ENCODE data around the gene CALML3.
A peak's percentile ranks its signal among the peaks of the same experiment; 100 is the strongest.
"Not testable (repeated sequence)": the region's sequence is repeated elsewhere in the genome, so short reads cannot be mapped to it uniquely, and the experiment has no call there.

The CALML3 gene

DNA sequence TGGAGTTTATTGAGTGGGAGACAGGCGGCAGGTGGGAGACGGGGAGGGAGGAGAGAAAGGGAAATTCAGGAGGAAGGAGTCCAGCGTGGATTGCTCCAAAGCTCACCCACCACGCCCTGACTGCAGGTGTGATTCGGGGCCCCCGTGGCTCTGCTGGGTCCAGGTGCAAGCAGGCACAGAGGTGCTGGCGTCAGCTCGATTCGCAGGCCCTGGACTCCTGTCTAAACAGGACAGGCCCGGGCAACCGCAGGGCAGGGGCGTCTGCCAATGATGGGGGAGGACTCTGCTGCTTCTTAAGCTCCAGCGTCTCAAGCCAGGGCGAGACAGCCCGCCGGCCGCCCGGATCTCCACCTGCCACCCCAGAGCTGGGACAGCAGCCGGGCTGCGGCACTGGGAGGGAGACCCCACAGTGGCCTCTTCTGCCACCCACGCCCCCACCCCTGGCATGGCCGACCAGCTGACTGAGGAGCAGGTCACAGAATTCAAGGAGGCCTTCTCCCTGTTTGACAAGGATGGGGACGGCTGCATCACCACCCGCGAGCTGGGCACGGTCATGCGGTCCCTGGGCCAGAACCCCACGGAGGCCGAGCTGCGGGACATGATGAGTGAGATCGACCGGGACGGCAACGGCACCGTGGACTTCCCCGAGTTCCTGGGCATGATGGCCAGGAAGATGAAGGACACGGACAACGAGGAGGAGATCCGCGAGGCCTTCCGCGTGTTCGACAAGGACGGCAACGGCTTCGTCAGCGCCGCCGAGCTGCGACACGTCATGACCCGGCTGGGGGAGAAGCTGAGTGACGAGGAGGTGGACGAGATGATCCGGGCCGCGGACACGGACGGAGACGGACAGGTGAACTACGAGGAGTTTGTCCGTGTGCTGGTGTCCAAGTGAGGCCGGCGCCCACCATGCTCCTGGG is at the start of gene CALML3:
TSS of gene CALML3 (plus strand) at position 321 of the 920 bp plus-strand sequence. CDS start at position 446, 125 bp downstream.
- DNase-seq = no peak

DNA sequence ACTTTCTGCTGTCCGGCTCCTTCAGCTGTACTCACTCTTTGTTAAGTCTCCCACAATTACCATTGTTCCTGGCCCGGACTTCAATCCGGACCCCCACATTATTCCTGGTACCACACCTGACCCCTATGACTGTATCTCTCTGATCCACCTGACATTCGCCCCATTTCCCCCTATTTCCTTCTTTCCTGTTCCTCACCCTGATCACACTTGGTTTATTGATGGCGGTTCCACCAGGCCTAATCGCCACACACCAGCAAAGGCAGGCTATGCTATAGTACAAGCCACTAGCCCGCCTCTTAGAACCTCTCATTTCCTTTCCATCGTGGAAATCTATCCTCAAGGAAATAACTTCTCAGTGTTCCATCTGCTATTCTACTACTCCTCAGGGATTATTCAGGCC is 49.7 kb upstream of the CALML3 start:
- DNase-seq = not testable (repeated sequence)

DNA sequence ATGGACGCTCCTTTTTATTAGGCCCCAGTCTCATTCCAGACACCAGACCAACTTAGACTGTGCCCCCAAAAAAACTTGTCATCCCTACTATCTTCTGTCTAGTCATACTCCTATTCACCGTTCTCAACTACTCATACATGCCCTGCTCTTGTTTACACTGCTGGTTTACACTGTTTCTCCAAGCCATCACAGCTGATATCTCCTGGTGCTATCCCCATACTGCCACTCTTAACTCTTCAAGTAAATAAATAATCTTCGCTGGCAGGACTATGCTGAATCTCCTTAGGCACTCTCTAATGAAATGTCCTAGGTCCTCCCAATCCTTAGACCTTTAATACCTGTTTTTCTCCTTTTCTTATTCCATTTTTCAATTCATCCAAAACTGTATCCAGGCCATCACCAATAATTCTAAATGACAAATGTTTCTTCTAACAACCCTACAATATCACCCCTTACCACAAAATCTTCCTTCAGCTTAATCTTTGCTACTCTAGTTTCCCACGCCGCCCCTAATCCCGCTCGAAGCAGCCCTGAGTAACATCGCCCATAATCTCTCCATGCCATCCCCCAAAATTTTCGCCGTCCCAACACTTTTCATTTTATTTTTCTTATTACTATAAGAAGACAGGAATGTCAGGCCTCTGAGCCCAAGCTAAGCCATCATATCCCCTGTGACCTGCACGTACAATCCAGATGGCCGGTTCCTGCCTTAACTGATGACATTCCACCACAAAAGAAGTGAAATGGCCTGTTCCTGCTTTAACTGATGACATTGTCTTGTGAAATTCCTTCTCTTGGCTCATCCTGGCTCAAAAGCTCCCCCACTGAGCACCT is 48.6 kb upstream of the CALML3 start:
- DNase-seq = not testable (repeated sequence)

DNA sequence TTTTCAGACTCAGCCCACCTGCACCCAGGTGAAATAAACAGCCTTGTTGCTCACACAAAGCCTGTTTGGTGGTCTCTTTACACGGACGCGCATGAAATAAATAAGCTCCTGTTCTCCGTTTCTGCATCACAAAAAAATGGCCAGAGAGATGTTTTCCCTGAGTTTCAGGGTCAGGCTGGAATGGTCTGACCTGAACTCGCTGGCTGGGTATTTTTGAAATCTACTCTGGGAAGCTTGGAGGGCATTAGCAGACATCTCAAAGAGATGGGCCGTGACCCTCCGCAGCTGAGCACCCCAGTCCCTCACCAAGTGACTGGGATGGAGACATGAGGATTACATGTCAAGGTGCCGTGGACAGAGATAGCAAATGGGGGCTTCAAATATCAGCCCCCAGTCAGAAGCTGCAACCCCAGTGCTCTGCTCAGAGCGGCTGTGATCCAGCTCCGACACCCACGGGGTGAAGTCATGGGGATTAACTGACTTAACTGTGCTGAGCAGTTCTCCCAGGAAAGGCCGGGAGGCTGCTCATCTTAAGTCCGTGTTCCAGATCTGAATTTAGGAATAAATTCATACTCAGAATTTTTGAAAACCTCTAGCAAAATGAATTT is 47.7 kb upstream of the CALML3 start:
- no peak for DNase-seq

DNA sequence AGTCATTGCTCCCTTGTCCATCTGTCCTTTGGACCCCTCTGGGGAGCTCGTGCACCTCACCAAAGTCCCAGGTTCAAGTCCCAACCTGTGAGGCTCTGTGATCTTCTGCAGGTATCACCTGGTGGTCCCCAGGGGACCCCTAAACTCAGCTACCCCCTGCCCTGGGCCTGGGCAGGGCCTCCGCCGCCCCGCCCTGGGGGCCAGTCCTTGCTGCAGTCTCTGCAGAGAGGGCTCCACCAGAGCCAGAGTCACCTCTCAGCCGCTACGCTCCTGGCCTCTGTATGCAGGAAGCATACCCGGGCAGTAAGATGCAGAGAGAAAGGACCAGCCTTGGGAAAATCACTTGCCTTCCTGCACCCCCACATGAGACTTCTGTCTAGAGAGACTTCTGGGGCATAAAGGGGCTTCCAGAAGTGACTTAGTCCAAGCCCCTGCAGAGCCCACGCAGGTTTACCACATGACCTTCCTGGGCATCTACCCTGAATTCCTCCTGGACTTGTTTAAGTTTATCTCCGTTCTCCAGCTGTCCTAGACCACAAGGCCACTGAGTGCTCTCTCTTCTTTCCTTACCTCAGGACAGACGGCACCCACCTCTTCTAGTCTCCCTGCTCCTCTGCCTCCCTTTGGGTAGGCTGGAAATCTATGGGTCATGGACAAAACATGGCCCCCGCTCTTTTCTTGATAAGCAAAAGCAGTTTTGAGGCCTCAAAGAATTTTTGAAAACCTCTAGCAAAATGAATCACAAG is 46.6 kb upstream of the CALML3 start:
- DNase-seq = no peak

DNA sequence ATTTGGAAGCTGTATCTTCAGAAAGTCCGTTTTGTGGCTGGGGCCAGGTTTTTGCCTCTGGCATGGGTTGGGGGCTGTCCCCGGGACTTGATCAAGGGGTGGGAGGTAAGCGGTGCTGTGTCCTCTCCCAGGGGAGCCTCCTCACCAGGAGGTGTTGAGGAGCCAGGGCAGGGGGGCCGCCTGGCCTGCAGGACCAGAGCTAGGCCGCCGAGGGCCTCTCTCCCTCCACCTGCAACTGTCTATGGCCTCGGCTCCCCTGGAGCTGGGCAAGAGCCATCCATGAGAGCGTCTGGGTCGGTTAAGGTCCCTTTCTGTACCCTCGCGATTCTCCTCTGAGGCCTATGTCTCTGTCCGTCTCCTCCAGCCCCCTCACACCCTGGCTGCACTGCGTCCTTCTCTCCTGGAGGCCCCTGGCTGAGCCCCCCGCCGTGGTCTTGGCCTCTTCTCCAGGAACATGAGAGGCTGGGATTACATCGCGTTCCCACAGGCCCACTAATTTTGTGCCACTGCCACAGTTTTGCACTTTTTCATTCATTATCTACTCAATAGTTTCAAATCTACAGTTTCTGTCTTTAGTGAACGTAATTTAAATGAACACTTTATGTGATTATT is 46.0 kb upstream of the CALML3 start:
- DNase-seq = no peak

DNA sequence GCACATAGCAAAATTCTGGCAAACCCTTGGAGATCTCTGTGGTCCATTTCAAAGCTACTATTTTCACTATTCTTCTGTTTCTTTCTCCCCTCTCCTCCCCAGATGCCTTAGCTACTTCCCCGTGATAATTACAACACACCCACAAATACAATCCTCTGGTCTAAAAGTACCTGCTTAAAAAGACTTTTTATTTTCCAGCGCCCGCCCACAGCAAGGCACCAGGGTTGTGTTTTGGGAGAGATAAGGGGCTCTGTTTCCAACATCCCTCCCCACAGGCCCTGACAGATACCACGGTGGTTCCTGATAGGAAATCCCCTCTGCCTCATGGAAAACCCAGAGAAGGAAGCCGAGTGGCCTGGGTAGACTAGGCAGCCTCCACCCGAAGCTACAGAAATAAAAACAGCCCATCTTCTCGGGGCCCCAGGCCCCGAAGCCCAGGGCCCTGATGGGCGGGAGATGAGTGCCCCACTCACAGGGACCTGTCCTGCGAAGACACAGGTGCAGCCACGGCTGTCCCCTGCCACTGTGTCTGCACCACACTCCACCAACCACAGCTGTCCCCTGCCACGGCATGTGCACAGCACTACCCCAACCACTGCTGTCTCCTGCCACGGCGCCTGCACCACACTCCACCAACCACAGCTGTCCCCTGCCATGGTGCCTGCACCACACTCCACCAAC is 45.1 kb upstream of the CALML3 start:
- DNase-seq = no peak

DNA sequence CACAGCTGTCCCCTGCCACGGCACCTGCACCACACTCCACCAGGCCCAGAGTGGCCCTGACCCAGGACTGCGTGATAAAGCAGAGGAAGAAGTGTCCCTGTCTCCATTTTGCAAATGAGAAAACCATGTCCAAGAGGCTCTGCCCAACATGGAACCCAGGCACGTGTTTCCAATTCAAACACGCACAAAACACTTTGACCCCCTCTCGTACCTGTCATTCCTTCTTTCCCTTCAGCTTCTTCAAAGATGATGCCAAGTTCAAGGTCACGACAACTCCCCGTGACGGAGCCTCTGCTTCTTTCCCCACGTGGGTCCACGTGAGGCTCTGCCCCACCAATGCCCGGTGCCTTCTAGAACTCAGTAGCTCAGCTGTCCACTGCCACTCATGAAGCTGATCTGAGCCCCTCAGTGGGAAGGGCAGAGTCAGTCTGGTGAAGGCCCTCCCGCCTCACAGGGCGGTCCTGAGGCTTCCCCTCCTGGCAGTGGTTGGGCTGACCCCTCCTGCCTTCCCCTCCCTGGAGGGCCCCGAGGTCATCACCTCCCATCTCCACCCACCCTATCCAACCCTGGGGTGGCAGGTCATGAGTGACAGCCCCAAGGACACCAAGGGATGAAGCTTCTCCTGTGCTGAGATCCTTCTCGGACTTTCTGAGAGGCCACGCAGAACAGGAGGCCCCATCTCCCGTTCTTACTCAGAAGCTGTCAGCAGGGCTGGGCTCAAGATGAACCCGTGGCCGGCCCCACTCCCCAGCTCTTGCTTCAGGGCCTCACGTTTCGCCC is 44.4 kb upstream of the CALML3 start:
- DNase-seq = no peak

DNA sequence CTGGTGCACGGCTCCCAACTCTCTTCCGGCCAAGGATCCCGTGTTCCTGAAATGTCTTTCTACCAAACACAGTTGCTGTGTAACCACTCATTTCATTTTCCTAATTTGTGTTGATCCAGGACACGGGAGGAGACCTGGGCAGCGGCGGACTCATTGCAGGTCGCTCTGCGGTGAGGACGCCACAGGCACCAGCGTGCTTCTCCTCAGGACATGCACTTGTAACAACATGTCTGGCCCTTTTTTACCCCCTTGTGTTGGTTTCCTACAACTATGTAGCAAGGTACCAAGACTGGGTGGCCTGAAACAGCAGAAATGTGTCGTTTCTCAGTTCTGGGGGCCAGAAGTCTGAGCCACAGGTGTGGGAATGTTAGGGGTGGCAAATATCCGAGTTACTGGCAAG is 43.6 kb upstream of the CALML3 start:
- DNase-seq = no peak

DNA sequence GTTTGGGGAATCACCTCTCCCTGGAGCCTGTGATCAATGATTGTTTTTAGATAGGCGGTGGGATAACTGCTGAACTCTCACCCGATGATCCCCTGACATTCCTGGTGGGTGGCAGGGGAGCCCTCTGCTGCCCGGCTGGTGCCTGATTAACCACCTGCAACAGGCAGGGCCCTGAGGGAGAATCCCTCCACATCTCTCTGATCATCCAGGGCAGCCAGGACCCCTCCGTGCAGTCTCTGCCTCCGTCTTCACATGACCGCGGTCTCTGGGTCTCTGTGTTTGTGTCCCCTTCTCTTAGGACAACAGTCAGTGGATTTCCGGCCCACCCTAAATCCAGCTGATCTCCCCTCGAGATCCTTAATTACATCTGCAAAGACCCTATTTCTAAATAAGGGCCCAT is 42.7 kb upstream of the CALML3 start:
- DNase-seq = no peak

DNA sequence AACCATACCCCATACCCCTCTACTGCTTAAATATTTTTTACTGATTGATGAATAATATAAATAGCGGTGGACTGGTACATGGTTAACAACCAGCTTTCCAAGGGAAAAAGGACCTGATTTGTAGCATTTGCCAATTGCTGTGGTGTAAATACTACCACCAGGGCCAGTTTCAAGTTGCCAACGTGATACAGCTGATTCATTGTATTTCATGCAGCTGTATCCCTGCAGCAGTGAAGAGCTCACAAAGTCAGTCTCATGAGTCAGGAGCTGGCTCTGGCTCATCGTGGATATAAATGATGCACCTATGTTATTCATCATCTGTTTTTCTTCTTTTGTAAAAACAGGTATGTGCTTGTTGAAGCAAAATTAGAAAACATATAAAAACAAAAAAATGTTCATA is 40.6 kb upstream of the CALML3 start:
- DNase-seq = no peak

DNA sequence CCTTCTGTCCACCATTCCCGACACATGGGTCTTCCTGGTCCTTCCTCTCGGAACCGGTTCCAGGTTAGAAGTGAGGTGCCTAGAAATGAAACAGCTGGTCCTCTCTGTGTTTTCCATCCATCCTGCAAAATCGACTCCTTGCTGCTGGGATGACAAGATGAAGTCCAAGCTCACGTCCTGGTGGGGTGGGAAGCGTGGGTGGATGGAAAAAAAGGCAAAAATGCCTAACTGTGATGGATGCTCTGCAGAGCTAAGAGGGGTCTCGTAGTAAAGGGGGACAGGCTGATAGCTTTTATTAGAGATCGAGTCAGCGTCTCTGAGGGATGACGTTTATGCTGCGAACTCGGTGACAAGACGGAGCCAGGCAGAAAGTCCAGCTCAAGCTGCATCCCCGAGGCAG is 39.5 kb upstream of the CALML3 start:
- DNase-seq = no peak

DNA sequence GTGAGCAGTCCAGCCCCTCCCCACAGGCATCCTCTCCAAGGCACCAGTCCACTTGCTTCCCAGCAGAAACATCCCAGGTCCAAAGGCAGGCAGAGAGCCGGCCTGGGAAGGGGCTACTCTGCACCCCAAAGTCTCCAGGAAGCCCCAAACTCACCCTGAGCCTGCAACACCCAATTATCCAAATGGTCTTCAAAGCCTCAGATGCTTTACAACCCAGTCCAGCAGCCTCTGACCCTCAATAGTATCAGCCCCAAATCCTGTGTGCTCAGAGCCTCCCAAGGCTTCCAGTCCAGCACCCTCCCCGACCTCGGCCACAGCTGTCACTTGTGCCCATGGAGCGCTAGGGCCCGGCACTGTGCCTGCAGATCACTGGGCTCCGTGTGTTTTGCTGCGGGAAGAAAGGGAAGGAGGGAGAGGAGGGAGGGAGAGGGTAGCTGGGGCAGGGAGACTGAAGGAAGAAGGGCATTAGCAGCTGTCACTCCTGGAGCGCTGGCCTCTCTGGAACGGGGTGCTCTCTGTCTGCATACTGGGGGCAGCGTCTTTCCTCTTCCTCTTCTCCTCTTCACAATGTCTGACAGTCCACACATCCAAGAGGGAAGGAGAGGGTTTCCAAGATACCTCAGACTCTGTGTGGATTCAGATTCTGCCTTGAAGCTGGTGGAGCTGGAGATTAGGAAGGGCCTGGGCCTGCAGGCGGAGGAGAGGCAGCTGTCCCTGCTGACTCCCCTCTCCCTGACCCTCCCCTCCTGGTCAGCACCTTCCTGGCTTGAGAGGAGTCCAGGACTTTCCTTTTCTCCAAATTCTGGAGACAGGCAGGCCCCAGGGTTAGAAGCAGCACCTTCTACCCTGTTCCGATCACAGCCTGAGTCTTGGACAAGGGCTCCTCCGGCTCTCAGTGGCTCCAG is 38.6 kb upstream of the CALML3 start:
- no peak for DNase-seq

DNA sequence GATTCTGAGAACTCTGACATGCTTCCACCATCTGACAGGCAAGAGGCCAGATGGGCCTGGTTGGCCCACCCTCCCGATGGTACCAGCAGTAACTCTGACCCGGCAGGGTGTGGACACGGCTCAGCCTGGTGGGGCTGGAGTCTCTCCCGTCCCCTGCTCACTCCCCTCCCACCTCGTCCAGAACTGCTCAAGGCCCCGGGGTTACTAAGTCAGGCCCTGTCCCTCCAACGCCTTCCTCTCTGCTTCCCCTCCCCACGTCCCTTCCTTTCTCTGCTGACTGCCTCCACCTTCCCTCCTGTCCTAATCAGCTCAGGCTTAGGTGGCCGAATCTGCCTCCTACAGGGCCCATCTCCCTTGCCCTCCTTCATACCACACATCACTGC is 37.9 kb upstream of the CALML3 start:
- no peak for DNase-seq

DNA sequence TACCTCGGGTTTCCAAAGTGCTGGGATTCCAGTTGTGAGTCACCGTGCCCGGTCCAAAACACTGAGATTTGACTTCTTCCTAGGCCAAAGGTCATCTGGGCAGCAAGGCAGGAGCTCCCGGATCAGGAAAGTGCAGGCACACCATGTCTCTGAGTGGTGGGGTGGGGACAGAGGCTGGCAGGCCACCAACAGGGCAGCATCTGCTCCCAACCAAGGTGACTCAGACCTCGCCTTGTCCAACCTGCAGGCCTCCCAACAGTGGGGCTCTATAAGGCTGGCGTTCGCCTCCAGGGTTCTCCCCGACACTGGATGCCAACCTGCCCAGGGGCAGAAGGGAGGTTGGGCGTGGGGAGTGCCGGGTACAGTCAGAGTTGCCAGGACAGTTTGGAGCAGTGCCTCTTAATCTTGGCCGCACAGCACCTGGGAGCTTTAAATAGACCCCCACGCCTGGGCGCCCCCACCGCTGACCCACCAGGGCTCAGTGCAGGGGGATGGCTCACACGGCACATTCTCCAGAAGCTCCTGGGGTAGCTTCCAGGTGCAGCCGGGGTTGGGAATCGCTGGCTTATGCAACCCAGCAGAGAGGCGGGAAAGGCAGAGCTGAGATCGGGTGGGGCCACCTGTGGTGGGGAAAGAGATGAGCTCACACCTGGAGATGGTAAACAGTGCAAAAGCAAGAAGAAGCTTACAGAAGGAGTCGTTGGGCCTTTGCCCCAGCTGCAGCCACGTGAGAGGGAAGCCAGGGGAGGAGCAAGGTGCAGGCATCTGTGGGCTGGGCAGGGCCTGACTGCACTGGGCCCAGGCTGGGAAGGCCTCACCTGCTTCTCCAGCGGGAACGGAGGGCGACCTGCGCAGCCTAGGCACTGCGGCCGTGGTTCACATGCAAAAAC is 36.2 kb upstream of the CALML3 start:
- DNase-seq = peak; percentile 71

DNA sequence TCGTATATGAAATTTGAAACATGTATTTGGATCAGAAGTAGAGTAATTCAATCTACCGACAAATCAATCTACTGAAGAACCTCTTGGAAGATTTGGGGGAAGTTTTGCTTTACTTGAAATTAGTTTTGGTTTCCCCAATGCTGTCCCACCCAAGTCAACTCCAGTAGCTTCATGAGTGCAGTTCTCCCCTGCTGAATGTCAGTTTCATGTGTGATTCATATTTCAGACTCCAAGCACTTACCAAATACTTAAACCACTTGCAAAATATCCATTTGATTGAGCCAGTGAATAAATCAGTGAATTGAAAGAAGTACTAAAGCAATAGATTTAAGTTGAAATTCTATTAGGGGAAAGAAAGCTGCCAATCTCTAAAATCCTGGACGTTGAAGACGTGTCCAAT is 34.7 kb upstream of the CALML3 start:
- no peak for DNase-seq

DNA sequence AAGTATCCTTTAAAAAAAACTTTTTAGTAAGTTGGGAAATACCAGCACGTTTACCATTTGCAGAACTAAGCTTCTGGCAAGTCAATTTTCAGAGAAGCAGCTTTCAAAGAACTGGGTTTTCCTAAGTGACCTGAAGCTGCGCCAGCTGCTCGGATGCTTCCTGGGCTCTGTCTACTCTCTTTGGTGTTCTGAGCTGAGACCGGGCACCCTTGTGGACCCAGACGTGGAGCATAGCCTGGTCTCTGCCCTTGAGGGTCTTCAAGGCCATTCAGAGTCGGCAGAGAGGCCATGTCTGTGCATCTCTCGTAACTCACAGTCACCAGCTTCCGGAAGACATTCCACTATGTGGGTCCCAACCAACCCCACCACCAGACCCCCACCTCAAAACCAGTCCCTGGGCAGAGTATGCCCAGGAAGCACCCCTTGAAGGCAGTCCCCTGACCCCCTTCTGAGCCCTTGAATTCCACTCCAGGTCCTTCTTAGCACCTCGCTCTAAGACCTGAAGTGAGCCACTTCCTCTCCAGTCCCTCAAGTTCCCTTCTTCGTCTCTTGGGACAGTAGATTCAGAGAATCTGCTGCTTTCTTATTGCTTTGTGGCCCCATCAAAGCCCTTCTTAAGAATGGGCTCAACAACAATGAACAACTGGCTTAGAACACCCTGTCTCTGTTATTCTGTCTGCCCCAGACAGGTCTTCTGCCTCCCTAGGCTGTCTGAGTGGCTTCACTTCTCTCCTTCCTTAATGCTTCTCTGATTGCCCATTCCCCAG is 33.9 kb upstream of the CALML3 start:
- no peak for DNase-seq

DNA sequence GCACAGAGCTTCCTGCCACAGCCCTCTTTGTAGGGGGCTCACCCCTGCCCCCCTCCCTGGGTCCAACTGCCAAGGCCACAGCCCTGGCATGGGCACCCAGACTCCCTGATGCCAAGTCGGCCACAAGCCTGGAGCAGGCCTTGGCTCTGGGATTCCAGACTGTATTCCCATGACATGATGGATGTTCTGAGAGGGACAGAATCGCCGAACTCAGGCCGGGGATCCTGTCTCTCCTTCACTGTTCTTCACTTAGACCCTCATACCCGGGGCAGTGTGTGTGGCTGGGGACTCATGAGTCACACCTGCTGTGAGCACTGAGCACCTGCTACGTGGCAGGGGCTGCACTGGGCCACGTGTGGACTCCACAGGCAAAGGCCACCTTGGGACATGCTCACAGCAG is 33.3 kb upstream of the CALML3 start:
- DNase-seq = no peak
